Smooth muscle cell (in vitro differentiated cells): Measurements from ENCODE around the gene TUBB3. TPM values are rescaled to one million over a fixed set of nuclear protein-coding genes. Genes with fewer than 3 reads are reported as not detected.

Experiments
- DNase-seq: peaks from one replicate; lab custom pipeline; 2025; ENCODE audit not compliant: unreplicated experiment; lab: John Stamatoyannopoulos, UW
- H2AFZ ChIP-seq: fragments of 200-600 bp; sonication (generic); 2 replicates; pipeline ENCODE4 v1.6.0; 2016; ENCODE audit warnings: antibody characterized with exemption, low read depth, mild to moderate bottlenecking
- H3F3A ChIP-seq: fragments of 200-600 bp; sonication (generic); 2 replicates; pipeline ENCODE4 v1.6.0; 2017; ENCODE audit warnings: antibody characterized with exemption, low read depth
- H3K27ac ChIP-seq: fragments of 200-600 bp; sonication (generic); 2 replicates; pipeline ENCODE4 v1.5.1; 2016; ENCODE audit warnings: low read depth, mild to moderate bottlenecking
- H3K27me3 ChIP-seq: fragments of 200-600 bp; sonication (generic); 2 replicates; pipeline ENCODE4 v1.6.1; 2016; ENCODE audit warnings: low read depth, mild to moderate bottlenecking
- H3K36me3 ChIP-seq: fragments of 200-600 bp; sonication (generic); 2 replicates; pipeline ENCODE4 v1.5.1; 2016; ENCODE audit warnings: low read depth
- H3K4me1 ChIP-seq: fragments of 200-600 bp; sonication (generic); 2 replicates; pipeline ENCODE4 v1.5.1; 2016; ENCODE audit warnings: low read depth
- H3K4me2 ChIP-seq: fragments of 200-600 bp; sonication (generic); 2 replicates; pipeline ENCODE4 v1.6.0; 2016; ENCODE audit warnings: mild to moderate bottlenecking
- H3K4me3 ChIP-seq: fragments of 200-600 bp; sonication (generic); 2 replicates; pipeline ENCODE4 v1.5.1; 2016; ENCODE audit warnings: mild to moderate bottlenecking
- H3K79me2 ChIP-seq: fragments of 200-600 bp; sonication (generic); 2 replicates; pipeline ENCODE4 v1.6.0; 2016; ENCODE audit warnings: low read depth, mild to moderate bottlenecking
- H3K9ac ChIP-seq: fragments of 200-600 bp; sonication (generic); 2 replicates; pipeline ENCODE4 v1.6.0; 2016; ENCODE audit warnings: low read depth
- H3K9me3 ChIP-seq: fragments of 200-600 bp; sonication (generic); replicated peaks from 2 replicates; pipeline ENCODE4 v1.5.1; 2016; ENCODE audit warnings: low read depth
- H4K20me1 ChIP-seq: fragments of 200-600 bp; sonication (generic); 2 replicates; pipeline ENCODE4 v1.6.0; 2016; ENCODE audit warnings: low read depth
- CTCF ChIP-seq: fragments of 200-600 bp; sonication (generic); IDR thresholded peaks from 2 replicates; pipeline ENCODE4 v1.5.1; 2017; ENCODE audit warnings: borderline replicate concordance, mild to moderate bottlenecking, antibody characterized with exemption; ENCODE audit not compliant: insufficient read depth, poor library complexity, severe bottlenecking
- WGBS: methylation state at CpG from one replicate; pipeline ENCODE4 v1.1.7; 2016; ENCODE audit warnings: low lambda C conversion rate; 5-methylcytosine and 5-hydroxymethylcytosine counted together
- polyA plus RNA-seq: library from polyadenylated mRNA; unstranded; fragments of >200 nt; fragmentation: Nextera tagmentation; extraction: Ambion mirVana; gene quantifications from 2 replicates; pipeline ENCODE4 v1.2.1, GENCODE V29; 2016
- total RNA-seq: library from RNA; depleted of rRNA; stranded (reverse); fragments of >200 nt; gene quantifications from 2 replicates; pipeline ENCODE4 v1.2.3, GENCODE V29; 2014

TUBB3 gene
- total and polyA plus RNA-seq, 2 experiments from 2014 or later, result 198 to 234 TPM

GRCh38 chr16:89955001-89955685, 32.0 kb downstream of the TUBB3 start:
- 93% methylated on average over 15 of the region's 15 CpGs for WGBS
- peaks cover 22% of the 10 kb centered on the region for H3K79me2 ChIP-seq
- no peaks in the 10 kb centered on the region for H3K36me3 ChIP-seq
- H3K27me3 ChIP-seq, result no peaks in the 10 kb centered on the region
- H4K20me1 ChIP-seq, result peaks cover 51% of the 10 kb centered on the region
- no peak for TF ChIP-seq CTCF
- no peak overlapping the region for H3K9ac ChIP-seq
- no peaks in the 10 kb centered on the region for H3F3A ChIP-seq
- H3K27ac ChIP-seq, result no peak overlapping the region
- H2AFZ ChIP-seq, result no peak overlapping the region
- no peak overlapping the region for H3K4me2 ChIP-seq
- no peaks in the 10 kb centered on the region for H3K9me3 ChIP-seq
- no peak overlapping the region for H3K4me3 ChIP-seq
- no peak for DNase-seq
- H3K4me1 ChIP-seq, result no peaks in the 10 kb centered on the region

- no peak overlapping the region for H3K4me2 ChIP-seq
- H3F3A ChIP-seq, result no peaks in the 10 kb centered on the region
- H3K4me1 ChIP-seq, result no peaks in the 10 kb centered on the region
- peaks cover 9% of the 10 kb centered on the region for H3K79me2 ChIP-seq
- H2AFZ ChIP-seq, result no peak overlapping the region
- H3K27ac ChIP-seq, result no peak overlapping the region
- no peak overlapping the region for H3K9ac ChIP-seq
- TF ChIP-seq CTCF, result no peak
- no peaks in the 10 kb centered on the region for H3K9me3 ChIP-seq
- DNase-seq, result no peak
- WGBS, result 96% methylated on average over 15 of the region's 15 CpGs
- H3K4me3 ChIP-seq, result no peak overlapping the region
- H3K27me3 ChIP-seq, result no peaks in the 10 kb centered on the region
- H3K36me3 ChIP-seq, result no peaks in the 10 kb centered on the region
- peaks cover 36% of the 10 kb centered on the region for H4K20me1 ChIP-seq
Measured at GRCh38 chr16:89956505-89957215, 33.5 kb downstream of the TUBB3 start.

- Histone ChIP-seq H3K36me3 (no peaks in the 10 kb centered on the region), H3F3A (no peaks in the 10 kb centered on the region), H3K4me2 (no peak overlapping the region), H3K9me3 (no peaks in the 10 kb centered on the region), H3K4me1 (no peaks in the 10 kb centered on the region), H3K79me2 (peaks cover 8% of the 10 kb centered on the region), H3K27ac (no peak overlapping the region), H3K9ac (no peak overlapping the region), H3K4me3 (no peak overlapping the region), H2AFZ (no peak overlapping the region), H4K20me1 (peaks cover 31% of the 10 kb centered on the region), H3K27me3 (no peaks in the 10 kb centered on the region)
- WGBS, result 95% methylated on average over 23 of the region's 23 CpGs
- TF ChIP-seq CTCF, result no peak
- DNase-seq, result no peak
Measured at GRCh38 chr16:89957216-89957785, 34.2 kb downstream of the TUBB3 start.
